ENCODE results near the gene DEPDC1B. TPM values are rescaled to one million over a fixed set of nuclear protein-coding genes. Genes with fewer than 3 reads are reported as not detected.

Gene DEPDC1B
- total RNA-seq, 2 experiments from 2014 or later: 0.39 to 0.60 TPM

- Histone ChIP-seq H3K4me1 (ENCODE audit: insufficient read depth, low read length) (no peaks in the 10 kb centered on the region), H3K27me3 (ENCODE audit: control insufficient read depth in 1 of 2, insufficient read depth in 2 of 2, low read length in 2 of 2) (no peaks in the 10 kb centered on the region), H3K36me3 (ENCODE audit: insufficient read depth, low read length) (no peaks in the 10 kb centered on the region), H3K27ac (ENCODE audit: low read depth in 1 of 2, low read length in 2 of 2) (no peak overlapping the region), H3K4me3 (ENCODE audit: low read length) (no peak overlapping the region), H3K9me3 (ENCODE audit: control insufficient read depth in 1 of 2, insufficient read depth in 1 of 2, low read length in 2 of 2) (no peaks in the 10 kb centered on the region)
- intact Hi-C loops (cut with DNase I, micrococcal nuclease): no loop called here
- H3K9me3 Mint-ChIP-seq: peaks cover 3% of the 10 kb centered on the region
- H3K4me1 Mint-ChIP-seq (ENCODE audit: low read depth): no peaks in the 10 kb centered on the region
- POLR2A ChIA-PET: no interaction called here
- H3K27me3 Mint-ChIP-seq: no peaks in the 10 kb centered on the region
- H3K27ac Mint-ChIP-seq: no peak overlapping the region
- TF ChIP-seq CTCF (IDR thresholded peaks at IDR 0.05): no peak
- no peak for ATAC-seq (ENCODE audit: poor library complexity)
- no peaks in the 10 kb centered on the region for H3K36me3 Mint-ChIP-seq (ENCODE audit: low read depth)
- no peak for DNase-seq
- CTCF ChIA-PET: no interaction called here
- no peak overlapping the region for H3K4me3 Mint-ChIP-seq
These were observed 64.0 kb downstream of the DEPDC1B start for GRCh38 chr5:60636001-60636400.

GRCh38 chr5:60634051-60634450 is 65.9 kb downstream of the DEPDC1B start:
- Histone ChIP-seq H3K4me1 (ENCODE audit: insufficient read depth, low read length) (no peaks in the 10 kb centered on the region), H3K9me3 (ENCODE audit: control insufficient read depth in 1 of 2, insufficient read depth in 1 of 2, low read length in 2 of 2) (no peaks in the 10 kb centered on the region), H3K36me3 (ENCODE audit: insufficient read depth, low read length) (no peaks in the 10 kb centered on the region), H3K27me3 (ENCODE audit: control insufficient read depth in 1 of 2, insufficient read depth in 2 of 2, low read length in 2 of 2) (no peaks in the 10 kb centered on the region), H3K27ac (ENCODE audit: low read depth in 1 of 2, low read length in 2 of 2) (no peak overlapping the region), H3K4me3 (ENCODE audit: low read length) (no peak overlapping the region)
- Mint-ChIP-seq H3K27me3 (no peaks in the 10 kb centered on the region), H3K27ac (no peak overlapping the region), H3K4me1 (ENCODE audit: low read depth) (no peaks in the 10 kb centered on the region), H3K36me3 (ENCODE audit: low read depth) (no peaks in the 10 kb centered on the region), H3K4me3 (no peak overlapping the region), H3K9me3 (peaks cover 3% of the 10 kb centered on the region)
- CTCF ChIA-PET: no interaction called here
- no peak for ATAC-seq (ENCODE audit: poor library complexity)
- POLR2A ChIA-PET: no interaction called here
- no peak for DNase-seq
- intact Hi-C loops (cut with DNase I, micrococcal nuclease): no loop called here
- TF ChIP-seq CTCF (IDR thresholded peaks at IDR 0.05): no peak

GRCh38 chr5:60633341-60633740 is 66.6 kb downstream of the DEPDC1B start:
- Mint-ChIP-seq H3K36me3 (ENCODE audit: low read depth) (no peaks in the 10 kb centered on the region), H3K4me3 (no peak overlapping the region), H3K27me3 (no peaks in the 10 kb centered on the region), H3K4me1 (ENCODE audit: low read depth) (no peaks in the 10 kb centered on the region), H3K9me3 (peaks cover 3% of the 10 kb centered on the region), H3K27ac (no peak overlapping the region)
- DNase-seq (no peak), ATAC-seq (ENCODE audit: poor library complexity) (no peak)
- H3K27me3 ChIP-seq (ENCODE audit: control insufficient read depth in 1 of 2, insufficient read depth in 2 of 2, low read length in 2 of 2): no peaks in the 10 kb centered on the region
- ChIA-PET POLR2A (no interaction called here), CTCF (no interaction called here)
- intact Hi-C loops (cut with DNase I, micrococcal nuclease): no loop called here
- no peak for TF ChIP-seq CTCF (IDR thresholded peaks at IDR 0.05)
- H3K9me3 ChIP-seq (ENCODE audit: control insufficient read depth in 1 of 2, insufficient read depth in 1 of 2, low read length in 2 of 2): no peaks in the 10 kb centered on the region
- H3K4me1 ChIP-seq (ENCODE audit: insufficient read depth, low read length): no peaks in the 10 kb centered on the region
- H3K36me3 ChIP-seq (ENCODE audit: insufficient read depth, low read length): no peaks in the 10 kb centered on the region
- H3K27ac ChIP-seq (ENCODE audit: low read depth in 1 of 2, low read length in 2 of 2): no peak overlapping the region
- no peak overlapping the region for H3K4me3 ChIP-seq (ENCODE audit: low read length)
